HCT116 (cell line): Measurements from ENCODE around the gene DHDDS. TPM values are rescaled to one million over a fixed set of nuclear protein-coding genes. Genes with fewer than 3 reads are reported as not detected.

Experiments used
- ATAC-seq: fragments of 200-7000 bp; cut with Tn5 transposase; 2 replicates; pipeline ENCODE4 v1.9.1; 2020; ENCODE audit warnings: mild to moderate bottlenecking, moderate library complexity
- BruUV-seq: library from RNA; stranded (reverse); fragments of 400-500 nt; replicated peaks from 2 replicates; lab custom pipeline; 2021; lab: Mats Ljungman, UMichigan
- CTCF ChIA-PET: fragments of 300-600 bp; sonication (Branson Sonifier 250); formaldehyde crosslinking; loops from one replicate; lab custom pipeline; 2021; ENCODE audit warnings: antibody characterized with exemption; lab: Charles Lee
- POLR2A ChIA-PET: fragments of 300-600, 350-600 bp; sonication (Branson Sonifier 250); formaldehyde crosslinking; loops from one replicate; lab custom pipeline; 2021; ENCODE audit warnings: antibody characterized with exemption; lab: Charles Lee
- RAD21 ChIA-PET, 2 experiments: fragments of 300-600 bp; sonication (Branson Sonifier 250); formaldehyde crosslinking; loops; one replicate each; lab custom pipeline; 2023; ENCODE audit warnings: low total read pairs in 2 of 2; ENCODE audit not compliant: uncharacterized antibody in 2 of 2, unreplicated experiment in 2 of 2, low non-redundant PET in 1 of 2; lab: Charles Lee
- DNase-seq: peaks from one replicate; pipeline ENCODE4 v3.0.0-alpha.2; 2010; ENCODE audit warnings: low read depth, low spot score
- H2AFZ ChIP-seq: fragments of 200-600 bp; shearing (Covaris generic), sonication (generic); 2 replicates; pipeline ENCODE4 v1.6.1; 2017; ENCODE audit warnings: low read depth, mixed run types, mixed read lengths, antibody characterized with exemption, low read length; ENCODE audit not compliant: poor library complexity, severe bottlenecking
- H3K27ac ChIP-seq: 2 replicates; pipeline ENCODE4 v1.5.1; 2012; ENCODE audit warnings: low read depth, low read length
- H3K27me3 ChIP-seq: fragments of 200-600 bp; sonication (generic); 2 replicates; pipeline ENCODE4 v1.6.1; 2016; ENCODE audit warnings: mixed run types, low read length, mixed read lengths; ENCODE audit not compliant: insufficient read depth
- H3K36me3 ChIP-seq, 2 experiments: fragments of 200-500 bp in 1 of 2; fragments of 200-600 bp in 1 of 2; sonication (Bioruptor generic) in 1 of 2; sonication (generic) in 1 of 2; 2 replicates each; pipeline versions ENCODE4 v1.5.1 to v1.6.1; 2014 to 2016; ENCODE audit warnings: low read length in 2 of 2, inconsistent platforms in 1 of 2, mixed read lengths in 1 of 2, mixed run types in 1 of 2; ENCODE audit not compliant: insufficient read depth in 2 of 2, control insufficient read depth in 1 of 2
- H3K4me1 ChIP-seq, 2 experiments: fragments of 200-600 bp in 1 of 2; sonication (generic) in 1 of 2; 2 replicates each; pipeline versions ENCODE4 v1.5.1 to v1.6.1; 2012 to 2017; ENCODE audit warnings: low read length in 2 of 2, inconsistent platforms in 1 of 2, mild to moderate bottlenecking in 1 of 2, mixed read lengths in 1 of 2, mixed run types in 1 of 2, moderate library complexity in 1 of 2; ENCODE audit not compliant: insufficient read depth in 2 of 2, control insufficient read depth in 1 of 2
- H3K4me2 ChIP-seq: fragments of 200-600 bp; sonication (generic); 2 replicates; pipeline ENCODE4 v1.6.1; 2017; ENCODE audit warnings: mixed run types, low read length, mixed read lengths
- H3K4me3 ChIP-seq, 2 experiments: fragments of 200-600 bp in 1 of 2; sonication (generic) in 1 of 2; replicated peaks in 1 of 2; 2 replicates each; pipeline ENCODE4 v1.5.1; 2011 to 2016; ENCODE audit warnings: low read length in 2 of 2, control low read depth in 1 of 2, low read depth in 1 of 2, mild to moderate bottlenecking in 1 of 2, mixed read lengths in 1 of 2, mixed run types in 1 of 2
- H3K79me2 ChIP-seq: fragments of 200-600 bp; sonication (generic); 2 replicates; pipeline ENCODE4 v1.6.1; 2017; ENCODE audit warnings: mild to moderate bottlenecking, mixed run types, low read length, moderate library complexity, mixed read lengths; ENCODE audit not compliant: insufficient read depth
- H3K9ac ChIP-seq: fragments of 200-600 bp; sonication (generic); 2 replicates; pipeline ENCODE4 v1.6.1; 2016; ENCODE audit warnings: low read length, mixed read lengths
- H3K9me2 ChIP-seq: fragments of 200-600 bp; sonication (generic), shearing (Covaris generic); 2 replicates; pipeline ENCODE4 v1.6.1; 2017; ENCODE audit warnings: mixed run types, mild to moderate bottlenecking, moderate library complexity; ENCODE audit not compliant: insufficient read depth
- H3K9me3 ChIP-seq, 2 experiments: fragments of 200-500 bp in 1 of 2; fragments of 200-600 bp in 1 of 2; sonication (Bioruptor generic) in 1 of 2; sonication (generic) in 1 of 2; 2 replicates each; pipeline ENCODE4 v1.6.1; 2014 to 2017; ENCODE audit warnings: low read length in 2 of 2, mixed read lengths in 2 of 2, inconsistent platforms in 1 of 2, low read depth in 1 of 2, mild to moderate bottlenecking in 1 of 2, mixed run types in 1 of 2, moderate library complexity in 1 of 2; ENCODE audit not compliant: control insufficient read depth in 1 of 2, insufficient read depth in 1 of 2
- H4K20me1 ChIP-seq: fragments of 200-600 bp; sonication (generic), shearing (Covaris generic); 2 replicates; pipeline ENCODE4 v1.6.1; 2017; ENCODE audit warnings: mixed run types, mild to moderate bottlenecking, moderate library complexity; ENCODE audit not compliant: insufficient read depth
- CEBPB ChIP-seq: IDR thresholded peaks from 2 replicates; pipeline ENCODE4 v1.6.1; 2012; ENCODE audit warnings: low read depth
- EGR1 ChIP-seq: IDR thresholded peaks from 2 replicates; pipeline ENCODE4 v1.6.1; 2012; ENCODE audit warnings: low read depth
- FOSL1 ChIP-seq: IDR thresholded peaks from 2 replicates; pipeline ENCODE4 v1.6.1; 2012; ENCODE audit warnings: low read depth
- RAD21 ChIP-seq: IDR thresholded peaks from 2 replicates; pipeline ENCODE4 v1.6.1; 2012; ENCODE audit warnings: low read depth, mild to moderate bottlenecking
- SP1 ChIP-seq: IDR thresholded peaks from 2 replicates; pipeline ENCODE4 v1.6.1; 2012; ENCODE audit warnings: low read depth
- SRF ChIP-seq: IDR thresholded peaks from 2 replicates; pipeline ENCODE4 v1.6.1; 2012; ENCODE audit warnings: low read depth
- TCF7L2 ChIP-seq: IDR thresholded peaks from 2 replicates; pipeline ENCODE4 v1.7.0; 2011; ENCODE audit warnings: borderline replicate concordance, inconsistent platforms; ENCODE audit not compliant: insufficient read depth, insufficient read length; ENCODE audit errors: extremely low read depth
- ZNF274 ChIP-seq: fragments of 200-500 bp; sonication (Bioruptor generic); IDR thresholded peaks from 2 replicates; pipeline ENCODE4 v1.6.1; 2014; ENCODE audit warnings: mild to moderate bottlenecking, low read depth, low read length, inconsistent platforms
- intact Hi-C: fragments of 100-400 bp; cut with micrococcal nuclease; formaldehyde crosslinking; loops from 2 replicates; pipeline ENCODE4 v1.10.0; 2022
- total RNA-seq: library from RNA; stranded (reverse); gene quantifications from one replicate; pipeline ENCODE4 v1.2.1, GENCODE V29; 2021; ENCODE audit not compliant: unreplicated experiment
- TF ChIP-seq, protein P1 (sequence below): IDR thresholded peaks from 2 replicates; pipeline ENCODE4 v1.6.1; 2012; ENCODE audit warnings: low read depth
- TF ChIP-seq, protein P2 (sequence below): IDR thresholded peaks from 2 replicates; pipeline ENCODE4 v1.6.1; 2011; ENCODE audit warnings: mild to moderate bottlenecking, low read length, moderate library complexity; ENCODE audit not compliant: insufficient replicate concordance; ENCODE audit errors: extremely low read depth

The DHDDS gene
- total RNA-seq, 1 experiment from 2014 or later: 46.0 TPM

GRCh38 chr1:26459573-26460031 lies 27.5 kb downstream of the DHDDS start:
- intact Hi-C loops: no loop called here
- H3K4me1 ChIP-seq: no peaks in the 10 kb centered on the region
- H3K36me3 ChIP-seq: peaks cover 5 to 12% of the 10 kb centered on the region in 2 experiments; a peak in 2 of 4 replicates
- H3K27me3 ChIP-seq: no peaks in the 10 kb centered on the region
- no peaks in the 10 kb centered on the region for H3K9me3 ChIP-seq
- ChIA-PET RAD21 (no interaction called here), CTCF (interaction anchor here (2.5 kb wide), 1 partner anchor 11 kb away, joined by 12 read pairs; no protein-coding TSS in a partner anchor), POLR2A (no interaction called here)
- H2AFZ ChIP-seq: no peak overlapping the region
- TF ChIP-seq, protein P1, sequence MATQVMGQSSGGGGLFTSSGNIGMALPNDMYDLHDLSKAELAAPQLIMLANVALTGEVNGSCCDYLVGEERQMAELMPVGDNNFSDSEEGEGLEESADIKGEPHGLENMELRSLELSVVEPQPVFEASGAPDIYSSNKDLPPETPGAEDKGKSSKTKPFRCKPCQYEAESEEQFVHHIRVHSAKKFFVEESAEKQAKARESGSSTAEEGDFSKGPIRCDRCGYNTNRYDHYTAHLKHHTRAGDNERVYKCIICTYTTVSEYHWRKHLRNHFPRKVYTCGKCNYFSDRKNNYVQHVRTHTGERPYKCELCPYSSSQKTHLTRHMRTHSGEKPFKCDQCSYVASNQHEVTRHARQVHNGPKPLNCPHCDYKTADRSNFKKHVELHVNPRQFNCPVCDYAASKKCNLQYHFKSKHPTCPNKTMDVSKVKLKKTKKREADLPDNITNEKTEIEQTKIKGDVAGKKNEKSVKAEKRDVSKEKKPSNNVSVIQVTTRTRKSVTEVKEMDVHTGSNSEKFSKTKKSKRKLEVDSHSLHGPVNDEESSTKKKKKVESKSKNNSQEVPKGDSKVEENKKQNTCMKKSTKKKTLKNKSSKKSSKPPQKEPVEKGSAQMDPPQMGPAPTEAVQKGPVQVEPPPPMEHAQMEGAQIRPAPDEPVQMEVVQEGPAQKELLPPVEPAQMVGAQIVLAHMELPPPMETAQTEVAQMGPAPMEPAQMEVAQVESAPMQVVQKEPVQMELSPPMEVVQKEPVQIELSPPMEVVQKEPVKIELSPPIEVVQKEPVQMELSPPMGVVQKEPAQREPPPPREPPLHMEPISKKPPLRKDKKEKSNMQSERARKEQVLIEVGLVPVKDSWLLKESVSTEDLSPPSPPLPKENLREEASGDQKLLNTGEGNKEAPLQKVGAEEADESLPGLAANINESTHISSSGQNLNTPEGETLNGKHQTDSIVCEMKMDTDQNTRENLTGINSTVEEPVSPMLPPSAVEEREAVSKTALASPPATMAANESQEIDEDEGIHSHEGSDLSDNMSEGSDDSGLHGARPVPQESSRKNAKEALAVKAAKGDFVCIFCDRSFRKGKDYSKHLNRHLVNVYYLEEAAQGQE: no peak
- no peaks in the 10 kb centered on the region for H4K20me1 ChIP-seq
- H3K4me3 ChIP-seq: no peak overlapping the region
- ATAC-seq (no peak), DNase-seq (no peak)
- BruUV-seq: no TSS peak
- no peaks in the 10 kb centered on the region for H3K79me2 ChIP-seq
- no peak overlapping the region for H3K27ac ChIP-seq
- H3K9me2 ChIP-seq: no peaks in the 10 kb centered on the region
- no peak overlapping the region for H3K4me2 ChIP-seq
- H3K9ac ChIP-seq: no peak overlapping the region

- BruUV-seq: no TSS peak
Measured at GRCh38 chr1:26468911-26469310, 36.8 kb downstream of the DHDDS start.

More at GRCh38 chr1:26468911-26469310, 36.8 kb downstream of the DHDDS start:
- ChIA-PET CTCF (interaction anchor here (1.6 to 2.0 kb wide), 3 partner anchors 32 to 52 kb away, joined by 4 to 9 read pairs (median 9); partner anchors contain the start of gene DHDDS), POLR2A (no interaction called here), RAD21 (no interaction called here)
- H3K4me1 ChIP-seq: peaks cover 12 to 37% of the 10 kb centered on the region in 2 experiments
- H3K9me2 ChIP-seq: no peaks in the 10 kb centered on the region
- no peak overlapping the region for H3K4me3 ChIP-seq
- peaks cover 6 to 28% of the 10 kb centered on the region in 2 experiments for H3K36me3 ChIP-seq
- no peak overlapping the region for H3K4me2 ChIP-seq
- intact Hi-C loops: no loop called here
- H3K79me2 ChIP-seq: peaks cover 9% of the 10 kb centered on the region
- ATAC-seq: no peak
- no peak overlapping the region for H3K9ac ChIP-seq
- H3K27me3 ChIP-seq: no peaks in the 10 kb centered on the region
- H3K27ac ChIP-seq: no peak overlapping the region
- no peak for DNase-seq
- TF ChIP-seq FOSL1: no peak
- TF ChIP-seq EGR1: no peak
- TF ChIP-seq, protein P2, sequence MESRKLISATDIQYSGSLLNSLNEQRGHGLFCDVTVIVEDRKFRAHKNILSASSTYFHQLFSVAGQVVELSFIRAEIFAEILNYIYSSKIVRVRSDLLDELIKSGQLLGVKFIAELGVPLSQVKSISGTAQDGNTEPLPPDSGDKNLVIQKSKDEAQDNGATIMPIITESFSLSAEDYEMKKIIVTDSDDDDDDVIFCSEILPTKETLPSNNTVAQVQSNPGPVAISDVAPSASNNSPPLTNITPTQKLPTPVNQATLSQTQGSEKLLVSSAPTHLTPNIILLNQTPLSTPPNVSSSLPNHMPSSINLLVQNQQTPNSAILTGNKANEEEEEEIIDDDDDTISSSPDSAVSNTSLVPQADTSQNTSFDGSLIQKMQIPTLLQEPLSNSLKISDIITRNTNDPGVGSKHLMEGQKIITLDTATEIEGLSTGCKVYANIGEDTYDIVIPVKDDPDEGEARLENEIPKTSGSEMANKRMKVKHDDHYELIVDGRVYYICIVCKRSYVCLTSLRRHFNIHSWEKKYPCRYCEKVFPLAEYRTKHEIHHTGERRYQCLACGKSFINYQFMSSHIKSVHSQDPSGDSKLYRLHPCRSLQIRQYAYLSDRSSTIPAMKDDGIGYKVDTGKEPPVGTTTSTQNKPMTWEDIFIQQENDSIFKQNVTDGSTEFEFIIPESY: no peak
- TF ChIP-seq, protein P1: no peak
- no peak for TF ChIP-seq CEBPB
- no peak for TF ChIP-seq TCF7L2
- TF ChIP-seq SRF: no peak
- TF ChIP-seq ZNF274: no peak
- TF ChIP-seq RAD21: no peak
- TF ChIP-seq SP1: no peak
- H2AFZ ChIP-seq: no peak overlapping the region
- H3K9me3 ChIP-seq: no peaks in the 10 kb centered on the region
- peaks cover 9% of the 10 kb centered on the region; the same call in 1 of the 2 replicates for H4K20me1 ChIP-seq
